Naive thymus-derived CD8-positive, alpha-beta T cell (primary cell): ENCODE data around the gene SRSF8. TPM values are rescaled to one million over a fixed set of nuclear protein-coding genes. Genes with fewer than 3 reads are reported as not detected.
"Not testable (repeated sequence)": the region's sequence is repeated elsewhere in the genome, so short reads cannot be mapped to it uniquely, and the experiment has no call there.

ENCODE experiments used
- ATAC-seq, 2 donors: fragments of 150-1000 bp; cut with Tn5 transposase in 1 of 2; sonication (Bioruptor Pico), chemical (Tn5 transposase) in 1 of 2; 1 replicate in 1 of 2; 2 replicates in 1 of 2; pipeline ENCODE4 v1.10.0; 2021; ENCODE audit warnings: mild to moderate bottlenecking in 2 of 2, moderate library complexity in 2 of 2
- POLR2A ChIA-PET: fragments of 350-600 bp; sonication (Branson Sonifier 250); formaldehyde crosslinking; loops from one replicate; lab custom pipeline; 2021; ENCODE audit warnings: antibody characterized with exemption; lab: Charles Lee
- DNase-seq, 10 donors: peaks; one replicate each; pipeline versions ENCODE4 v3.0.0 to v3.0.0-alpha.2; 2020 to 2022
- H3K27ac Mint-ChIP-seq, 10 donors: one replicate each; pipeline ENCODE4 v1.8.0; 2020 to 2022; ENCODE audit warnings: mild to moderate bottlenecking in 10 of 10, mixed read lengths in 10 of 10, moderate library complexity in 4 of 10, inconsistent platforms in 1 of 10
- H3K27me3 Mint-ChIP-seq, 5 donors: one replicate each; pipeline ENCODE4 v1.8.0; 2021 to 2022; ENCODE audit warnings: mixed read lengths in 5 of 5
- H3K36me3 Mint-ChIP-seq, 3 donors: one replicate each; pipeline ENCODE4 v1.8.0; 2020 to 2022; ENCODE audit warnings: mixed read lengths in 3 of 3, mild to moderate bottlenecking in 2 of 3, inconsistent platforms in 1 of 3
- H3K4me1 Mint-ChIP-seq, 4 donors: one replicate each; pipeline ENCODE4 v1.8.0; 2021 to 2022; ENCODE audit warnings: mixed read lengths in 4 of 4
- H3K4me3 Mint-ChIP-seq, 10 donors: one replicate each; pipeline ENCODE4 v1.8.0; 2020 to 2022; ENCODE audit warnings: mild to moderate bottlenecking in 10 of 10, mixed read lengths in 10 of 10, moderate library complexity in 6 of 10, inconsistent platforms in 1 of 10
- H3K9me3 Mint-ChIP-seq, 9 donors: one replicate each; pipeline ENCODE4 v1.8.0; 2020 to 2022; ENCODE audit warnings: mixed read lengths in 9 of 9, mild to moderate bottlenecking in 3 of 9, inconsistent platforms in 1 of 9, moderate library complexity in 1 of 9
- polyA plus RNA-seq, 3 donors: library from polyadenylated mRNA; unstranded; fragments of 300-500 nt; fragmentation: Illumina TruSeq; gene quantifications; one replicate each; pipeline ENCODE4 v1.2.3, GENCODE V29; 2021
- total RNA-seq, 8 experiments: library from RNA in 2 of 8; stranded (reverse) in 2 of 8; gene quantifications; one replicate each; pipeline ENCODE4 v1.2.3 and lab custom pipeline; 2021 to 2026

The SRSF8 gene
- total and polyA plus RNA-seq, 5 experiments from 2014 or later: 94.1 to 125 (median 106) TPM

DNA sequence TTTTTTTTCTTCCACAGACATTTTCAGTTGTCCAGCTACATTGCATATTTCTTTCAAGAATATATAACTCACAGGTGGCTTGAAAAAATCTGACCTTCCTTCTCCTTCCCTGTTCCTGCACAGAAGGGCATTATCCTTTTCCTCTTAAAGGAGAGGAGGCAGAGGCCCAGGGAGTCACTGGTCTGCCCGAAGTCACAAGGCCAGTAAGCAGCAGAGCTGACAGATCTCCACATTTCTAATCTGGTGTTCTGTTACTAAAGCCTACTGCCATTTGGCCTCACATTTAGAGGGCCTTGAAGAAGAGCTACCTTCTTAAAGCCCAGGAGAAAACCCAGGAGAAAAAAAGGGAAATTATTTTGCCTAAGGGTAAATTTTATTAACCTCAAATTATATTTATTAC, 35.2 kb downstream of the SRSF8 start:
- Mint-ChIP-seq H3K4me3 (no peak overlapping the region), H3K9me3 (no peaks in the 10 kb centered on the region), H3K27me3 (no peaks in the 10 kb centered on the region), H3K27ac (no peak overlapping the region), H3K4me1 (peaks cover 9 to 42% (median 29%) of the 10 kb centered on the region in 4 donors), H3K36me3 (peaks cover 0 to 15% (median 14%) of the 10 kb centered on the region in 3 donors)
- no peak for ATAC-seq
- no peak for DNase-seq
- POLR2A ChIA-PET: interaction anchor here (1.5 kb wide), 1 partner anchor 13 kb away, joined by 5 read pairs; no protein-coding TSS in a partner anchor

DNA sequence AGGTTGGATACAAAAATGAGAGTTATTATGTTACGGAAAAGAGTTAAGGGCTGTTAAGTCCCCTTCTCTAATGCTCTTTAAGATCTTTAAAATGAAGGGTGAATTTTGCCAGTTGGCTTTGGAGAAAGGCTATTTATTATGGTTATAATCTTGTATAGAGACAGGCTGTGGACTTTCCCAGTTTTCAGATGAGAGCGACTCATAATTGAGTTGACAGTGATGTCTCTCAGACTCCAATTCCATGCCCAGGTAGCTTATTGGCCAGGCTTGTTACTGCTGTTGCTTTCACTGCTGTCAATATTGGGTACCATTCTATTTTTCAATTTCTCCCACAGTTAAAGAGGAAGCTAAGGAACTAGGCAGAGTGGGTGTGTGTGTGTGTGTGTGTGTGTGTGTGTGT, 36.0 kb downstream of the SRSF8 start:
- DNase-seq (no peak), ATAC-seq (no peak)
- POLR2A ChIA-PET: interaction anchor here (0.6 to 1.5 kb wide), 2 partner anchors 14 to 44 kb away, joined by 3 to 5 read pairs; no protein-coding TSS in a partner anchor
- Mint-ChIP-seq H3K4me1 (peaks cover 2 to 39% (median 22%) of the 10 kb centered on the region in 4 donors), H3K36me3 (peaks cover 0 to 14% (median 10%) of the 10 kb centered on the region in 3 donors), H3K4me3 (no peak overlapping the region), H3K27me3 (no peaks in the 10 kb centered on the region), H3K9me3 (no peaks in the 10 kb centered on the region), H3K27ac (no peak overlapping the region)

DNA sequence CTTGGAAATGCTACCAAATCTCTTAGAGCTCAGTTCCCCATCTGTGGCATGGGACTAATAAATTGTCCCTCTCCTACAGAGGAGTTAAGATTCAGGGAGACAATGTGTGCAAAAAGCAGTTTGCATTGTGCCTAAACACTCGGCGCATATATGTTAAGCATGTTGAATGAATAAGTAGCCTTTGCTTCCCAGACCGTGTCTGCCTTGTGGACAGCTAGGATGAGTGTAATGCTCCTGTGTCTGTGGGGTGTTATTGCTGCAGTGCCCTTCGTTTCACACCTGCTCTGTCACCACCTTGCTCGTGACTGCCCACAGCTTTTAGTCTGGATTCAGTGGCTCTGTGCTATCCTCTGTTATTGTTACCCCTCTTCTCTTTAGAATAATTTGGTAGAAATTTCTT, 37.0 kb downstream of the SRSF8 start:
- no peak overlapping the region for H3K27ac Mint-ChIP-seq
- POLR2A ChIA-PET: interaction anchor here (1.5 kb wide), 1 partner anchor 15 kb away, joined by 5 read pairs; no protein-coding TSS in a partner anchor
- no peak for ATAC-seq

DNA sequence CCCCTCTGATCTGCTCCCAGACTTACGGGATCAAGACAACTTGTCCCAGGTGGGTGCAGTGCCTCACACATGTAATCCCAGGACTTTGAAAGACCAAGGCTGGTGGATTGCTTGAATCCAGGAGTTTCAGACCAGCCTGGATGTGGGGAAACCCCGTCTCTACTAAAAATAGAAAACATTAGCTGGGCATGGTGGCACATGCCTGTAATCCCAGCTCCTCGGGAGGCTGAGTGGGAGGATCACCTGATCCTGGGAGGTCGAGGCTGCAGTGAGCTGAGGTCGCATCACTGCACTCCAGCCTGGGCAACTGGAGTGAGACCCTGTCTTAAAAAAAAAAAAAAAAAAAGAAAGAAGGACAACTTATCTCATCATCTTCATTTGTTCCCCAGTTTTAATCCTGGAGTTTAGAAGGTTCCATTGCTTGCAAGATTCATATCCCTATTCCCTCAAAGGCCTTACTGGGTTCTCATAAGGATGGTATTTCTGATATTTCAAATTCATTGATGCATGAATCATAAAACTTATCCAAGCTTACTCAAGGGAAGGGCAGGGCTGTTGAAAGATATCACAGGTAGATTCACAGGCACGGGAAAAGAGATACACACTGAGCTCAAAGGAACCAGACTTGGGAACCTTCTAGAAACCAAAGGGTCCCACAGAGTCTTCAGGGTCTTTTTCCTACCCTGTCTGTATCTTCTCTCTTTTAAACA, 37.6 kb downstream of the SRSF8 start:
- POLR2A ChIA-PET: no interaction called here
- Mint-ChIP-seq H3K36me3 (peaks cover 0 to 24% (median 23%) of the 10 kb centered on the region in 3 donors), H3K27ac (no peak overlapping the region), H3K4me3 (no peak overlapping the region), H3K9me3 (no peaks in the 10 kb centered on the region), H3K27me3 (no peaks in the 10 kb centered on the region), H3K4me1 (peaks cover 4 to 43% (median 16%) of the 10 kb centered on the region in 4 donors)
- DNase-seq: no peak
- no peak for ATAC-seq

More for the DNA sequence above, 37.0 kb downstream of the SRSF8 start:
- no peak for DNase-seq
- Mint-ChIP-seq H3K27me3 (no peaks in the 10 kb centered on the region), H3K36me3 (peaks cover 0 to 21% (median 17%) of the 10 kb centered on the region in 3 donors), H3K4me3 (no peak overlapping the region), H3K4me1 (peaks cover 4 to 42% (median 19%) of the 10 kb centered on the region in 4 donors), H3K9me3 (no peaks in the 10 kb centered on the region)

- H3K4me3 Mint-ChIP-seq: no peak overlapping the region
- H3K9me3 Mint-ChIP-seq: no peaks in the 10 kb centered on the region
- H3K27me3 Mint-ChIP-seq: no peaks in the 10 kb centered on the region
- H3K4me1 Mint-ChIP-seq: peaks cover 6 to 48% (median 13%) of the 10 kb centered on the region in 4 donors
- POLR2A ChIA-PET: no interaction called here
- H3K36me3 Mint-ChIP-seq: peaks cover 3 to 28% (median 25%) of the 10 kb centered on the region in 3 donors
- no peak for DNase-seq
- no peak overlapping the region for H3K27ac Mint-ChIP-seq
- no peak for ATAC-seq
Observed at GRCh38 chr11:95104856-95105255, 38.1 kb downstream of the SRSF8 start.

- peak overlapping the region in 2 of 10 donors; percentile 49 to 59 for H3K27ac Mint-ChIP-seq
- ATAC-seq (no peak), DNase-seq (no peak)
- POLR2A ChIA-PET: interaction anchor here (0.5 to 1.2 kb wide), 2 partner anchors 19 to 520 kb away, joined by 3 read pairs; partner anchors contain the start of gene ENDOD1
- H3K27me3 Mint-ChIP-seq: no peaks in the 10 kb centered on the region
- H3K36me3 Mint-ChIP-seq: peaks cover 8 to 32% (median 18%) of the 10 kb centered on the region in 3 donors
- H3K4me3 Mint-ChIP-seq: peak overlapping the region in 1 of 10 donors; percentile 78
- peaks cover 6 to 34% (median 11%) of the 10 kb centered on the region in 4 donors for H3K4me1 Mint-ChIP-seq
- H3K9me3 Mint-ChIP-seq: no peaks in the 10 kb centered on the region
Observed at GRCh38 chr11:95108159-95108611, 41.5 kb downstream of the SRSF8 start.

GRCh38 chr11:95108671-95109551, 42.2 kb downstream of the SRSF8 start:
- Mint-ChIP-seq H3K27ac (peak overlapping the region in 3 of 10 donors; percentile 49 to 59 (median 54)), H3K36me3 (peaks cover 12 to 32% (median 21%) of the 10 kb centered on the region in 3 donors), H3K9me3 (no peaks in the 10 kb centered on the region), H3K4me3 (peak overlapping the region in 1 of 10 donors; percentile 78), H3K4me1 (peaks cover 6 to 34% (median 12%) of the 10 kb centered on the region in 4 donors), H3K27me3 (no peaks in the 10 kb centered on the region)
- DNase-seq (no peak), ATAC-seq (no peak)
- POLR2A ChIA-PET: no interaction called here

- H3K4me3 Mint-ChIP-seq, H3K27ac Mint-ChIP-seq, POLR2A ChIA-PET: not testable (repeated sequence)
Observed at GRCh38 chr11:95111471-95111870, 44.8 kb downstream of the SRSF8 start.

DNA sequence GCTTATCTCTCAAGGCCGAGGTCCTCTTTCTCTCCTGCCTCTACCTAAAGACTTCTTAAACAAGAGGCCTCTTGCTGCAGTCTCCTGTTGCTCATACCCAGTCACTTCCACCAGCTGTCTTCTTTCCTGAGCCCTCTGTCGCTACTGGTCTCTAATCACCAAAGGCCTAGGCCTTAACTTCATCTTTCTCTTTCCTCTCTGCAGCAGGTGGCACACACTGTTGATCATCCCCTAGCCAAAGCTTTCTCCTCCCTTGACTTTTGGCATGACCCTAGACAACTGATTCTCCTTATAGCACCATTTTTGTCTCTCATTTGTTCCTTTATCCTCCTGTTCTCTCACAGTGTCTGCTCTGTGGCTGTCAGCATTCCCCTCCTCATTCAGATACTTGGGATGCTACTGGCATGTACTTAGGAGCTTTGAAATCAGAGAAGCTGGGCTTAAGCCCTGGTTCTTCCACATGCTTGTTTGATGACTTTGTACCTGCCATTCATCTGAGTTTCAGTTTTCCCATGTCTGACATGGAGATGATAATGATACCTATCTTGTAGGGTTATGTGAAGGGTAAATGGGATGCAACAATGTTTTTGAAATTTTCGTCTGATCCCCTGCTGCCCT, 45.3 kb downstream of the SRSF8 start:
- POLR2A ChIA-PET: no interaction called here
- DNase-seq: no peak
- H3K4me3 Mint-ChIP-seq: no peak overlapping the region
- no peaks in the 10 kb centered on the region for H3K27me3 Mint-ChIP-seq
- ATAC-seq: no peak
- H3K27ac Mint-ChIP-seq: peak overlapping the region in 2 of 10 donors; percentile 34 to 61
- H3K4me1 Mint-ChIP-seq: peaks cover 0 to 26% (median 13%) of the 10 kb centered on the region in 4 donors
- H3K9me3 Mint-ChIP-seq: no peaks in the 10 kb centered on the region
- peaks cover 12 to 27% (median 21%) of the 10 kb centered on the region in 3 donors for H3K36me3 Mint-ChIP-seq

More at GRCh38 chr11:95111471-95111870, 44.8 kb downstream of the SRSF8 start:
- H3K36me3 Mint-ChIP-seq: peaks cover 12 to 27% (median 21%) of the 10 kb centered on the region in 3 donors
- H3K9me3 Mint-ChIP-seq, H3K27me3 Mint-ChIP-seq, ATAC-seq, DNase-seq: not testable (repeated sequence)
- H3K4me1 Mint-ChIP-seq: peaks cover 2 to 31% (median 13%) of the 10 kb centered on the region in 4 donors

DNA sequence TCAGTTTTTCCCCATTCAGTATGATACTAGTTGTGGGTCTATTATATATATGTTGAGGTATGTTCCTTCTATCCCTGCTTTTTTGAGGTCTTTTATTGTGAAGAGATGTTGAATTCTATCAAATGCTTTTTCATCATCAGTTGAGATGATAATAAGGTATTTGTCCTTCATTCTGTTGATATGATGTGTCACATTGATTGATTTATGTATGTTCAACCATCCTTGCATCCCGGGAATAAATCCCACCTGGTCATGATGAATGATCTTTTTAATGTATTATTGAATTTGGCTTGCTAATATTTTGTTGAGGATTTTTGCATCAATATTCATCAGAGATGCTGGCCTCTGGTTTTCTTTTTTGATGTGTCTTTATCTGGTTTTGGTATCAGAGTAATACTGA, 48.9 kb downstream of the SRSF8 start:
- POLR2A ChIA-PET: no interaction called here
- H3K27me3 Mint-ChIP-seq: no peaks in the 10 kb centered on the region
- H3K4me3 Mint-ChIP-seq: no peak overlapping the region
- H3K27ac Mint-ChIP-seq: no peak overlapping the region
- peaks cover 0 to 17% (median 9%) of the 10 kb centered on the region in 4 donors for H3K4me1 Mint-ChIP-seq
- DNase-seq: no peak
- H3K36me3 Mint-ChIP-seq: peaks cover 6 to 23% (median 12%) of the 10 kb centered on the region in 3 donors
- peaks cover 0 to 18% (median 4%) of the 10 kb centered on the region in 9 donors for H3K9me3 Mint-ChIP-seq
- ATAC-seq: no peak

DNA sequence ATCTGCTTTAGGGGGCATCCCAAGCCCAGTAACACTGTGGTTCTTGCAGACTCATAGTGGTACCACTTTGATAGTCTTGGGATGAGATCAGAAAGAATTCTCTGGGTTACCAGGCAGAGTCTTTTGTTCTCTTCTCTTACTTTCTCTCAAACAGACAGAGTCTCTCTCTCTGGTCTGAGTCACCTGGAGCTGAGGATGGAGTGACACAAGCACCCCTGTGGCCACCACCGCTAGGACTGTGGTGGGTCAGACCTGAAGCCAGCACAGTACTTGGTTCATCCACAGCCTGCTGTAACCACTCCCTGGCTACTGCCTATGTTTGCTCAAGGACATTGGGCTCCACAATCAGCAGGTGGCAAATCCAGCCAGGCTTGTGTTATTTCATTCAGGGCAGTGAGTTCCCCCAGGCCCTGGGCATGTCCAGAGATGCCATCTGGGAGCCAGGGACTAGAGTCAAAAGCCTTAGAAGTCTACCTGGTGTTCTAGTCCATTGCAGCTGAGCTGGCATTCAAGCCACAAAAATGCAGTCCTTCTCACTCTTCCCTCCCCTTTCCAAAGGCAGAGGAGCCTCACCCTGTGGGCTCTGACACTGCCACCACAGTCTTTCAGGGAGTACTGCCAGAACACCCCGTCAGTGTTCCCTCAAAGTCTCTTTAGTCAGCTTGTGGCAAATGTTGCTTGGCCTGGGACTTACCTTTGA, 52.8 kb downstream of the SRSF8 start:
- DNase-seq (no peak), ATAC-seq (no peak)
- peaks cover 0 to 18% (median 4%) of the 10 kb centered on the region in 9 donors for H3K9me3 Mint-ChIP-seq
- no peaks in the 10 kb centered on the region for H3K27me3 Mint-ChIP-seq
- H3K4me1 Mint-ChIP-seq: peaks cover 0 to 11% (median 2%) of the 10 kb centered on the region in 4 donors
- POLR2A ChIA-PET: no interaction called here
- H3K27ac Mint-ChIP-seq: no peak overlapping the region
- H3K36me3 Mint-ChIP-seq: peaks cover 3 to 20% (median 9%) of the 10 kb centered on the region in 3 donors
- no peak overlapping the region for H3K4me3 Mint-ChIP-seq
